ENCODE measurements around the gene YES1. TPM values are rescaled to one million over a fixed set of nuclear protein-coding genes. Genes with fewer than 3 reads are reported as not detected.

The YES1 gene
- total RNA-seq (10 to 100 TPM in 2 of 5 donors, 1 to 10 TPM in 3; 7.4 to 16.3 (median 8.2) TPM), total RNA-seq (16.1 to 324 (median 29.7) reads per million in 29 experiments)
- 10.6 TPM for total RNA-seq (2013)

- POLR2A ChIA-PET: interaction anchor here in 1 of 2 donors (1.0 to 1.4 kb wide), 2 partner anchors 15 to 18 kb away, joined by 4 to 7 read pairs; no protein-coding TSS in a partner anchor
- peak in 25 of 35 experiments; percentile 27 to 81 (median 61) for DNase-seq
- Mint-ChIP-seq H3K9me3 (no peaks in the 10 kb centered on the region), H3K27ac (peak within 1 kb of the TSS; percentile 97 to 98), H3K27me3 (peaks cover 0 to 2% of the 10 kb centered on the region in 2 donors), H3K4me1 (peaks cover 69 to 76% (median 73%) of the 10 kb centered on the region in 3 donors), H3K4me3 (peak within 1 kb of the TSS; percentile 93 to 95 (median 94)), H3K36me3 (no peaks in the 10 kb centered on the region)
- H3K27me3 ChIP-seq (replicated peaks in 1 of 2; ENCODE audit: control insufficient read depth in 2 of 2, extremely low read depth in 1 of 2, insufficient read depth in 2 of 2, low read length in 1 of 2): peaks cover 0 to 4% of the 10 kb centered on the region in 2 experiments
- no peaks in the 10 kb centered on the region for H3K9me3 ChIP-seq
- peak within 1 kb of the TSS; percentile 96 for H3K27ac ChIP-seq (ENCODE audit: low read length)
- under 1% methylated on average over 54 of the region's 59 CpGs for WGBS (ENCODE audit: insufficient coverage)
- peak; percentile 66 to 72 (median 70) for ATAC-seq (replicated peaks in 1 of 4)
- no peaks in the 10 kb centered on the region for H3K36me3 ChIP-seq (ENCODE audit: control insufficient read depth in 2 of 2, extremely low read depth in 1 of 2, insufficient read depth in 1 of 2, low read length in 1 of 2)
- H3K4me1 ChIP-seq (ENCODE audit: control insufficient read depth in 1 of 2, extremely low read depth in 1 of 2, insufficient read depth in 2 of 2, low read length in 2 of 2): peaks cover 44 to 53% of the 10 kb centered on the region in 2 experiments
- CTCF ChIA-PET: interaction anchor here (0.6 to 1.7 kb wide), 3 partner anchors 11 to 69 kb away, joined by 3 to 4 read pairs (median 3); no protein-coding TSS in a partner anchor
- H3K4me3 ChIP-seq (ENCODE audit: control insufficient read depth in 1 of 2, extremely low read depth in 1 of 2, low read length in 1 of 2): peak within 1 kb of the TSS; percentile 91 to 92
Observed at GRCh38 chr18:811892-812375, at the start of gene YES1. YES1 (minus strand) TSS chr18:812242; CDS start chr18:756827, 55,415 bp downstream.

DNA sequence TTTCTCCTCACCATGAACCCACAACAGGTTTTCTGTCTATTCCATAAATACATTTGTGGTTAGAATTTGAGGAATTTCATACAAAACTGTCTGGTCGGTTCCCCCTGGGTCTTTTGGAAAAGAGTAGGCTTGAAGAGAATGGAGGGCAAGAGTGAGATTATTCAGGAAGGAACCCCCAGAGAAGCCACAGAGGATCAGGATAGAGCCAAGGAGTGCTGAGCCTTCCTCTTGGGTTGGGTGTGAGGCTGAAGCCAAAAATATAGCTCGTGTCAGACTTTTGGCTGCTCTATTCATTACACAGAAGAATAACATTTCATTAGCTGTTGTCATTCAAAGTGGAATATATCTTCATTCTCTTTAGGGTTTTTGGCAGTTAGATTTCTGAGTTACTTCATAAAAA lies 45.9 kb upstream of the YES1 start:
- no peaks in the 10 kb centered on the region for H3K4me1 ChIP-seq (ENCODE audit: control insufficient read depth in 1 of 2, extremely low read depth in 1 of 2, insufficient read depth in 2 of 2, low read length in 2 of 2)
- 33% methylated on average over 1 of the region's 2 CpGs for WGBS (ENCODE audit: insufficient coverage)
- peaks cover 9 to 19% of the 10 kb centered on the region in 2 donors for H3K27me3 Mint-ChIP-seq
- no peaks in the 10 kb centered on the region for H3K4me1 Mint-ChIP-seq
- H3K27ac ChIP-seq (ENCODE audit: low read length): no peak overlapping the region
- H3K4me3 ChIP-seq (ENCODE audit: control insufficient read depth in 1 of 2, extremely low read depth in 1 of 2, low read length in 1 of 2): no peak overlapping the region
- H3K9me3 Mint-ChIP-seq: no peaks in the 10 kb centered on the region
- ChIA-PET CTCF (no interaction called here), POLR2A (no interaction called here)
- no peaks in the 10 kb centered on the region for H3K9me3 ChIP-seq
- ATAC-seq (replicated peaks in 1 of 4) (no peak), DNase-seq (no peak)
- H3K27me3 ChIP-seq (replicated peaks in 1 of 2; ENCODE audit: control insufficient read depth in 2 of 2, extremely low read depth in 1 of 2, insufficient read depth in 2 of 2, low read length in 1 of 2): peaks cover 4 to 15% of the 10 kb centered on the region in 2 experiments
- no peaks in the 10 kb centered on the region for H3K36me3 Mint-ChIP-seq
- H3K36me3 ChIP-seq (ENCODE audit: control insufficient read depth in 2 of 2, extremely low read depth in 1 of 2, insufficient read depth in 1 of 2, low read length in 1 of 2): no peaks in the 10 kb centered on the region
- no peak overlapping the region for H3K4me3 Mint-ChIP-seq
- H3K27ac Mint-ChIP-seq: no peak overlapping the region

DNA sequence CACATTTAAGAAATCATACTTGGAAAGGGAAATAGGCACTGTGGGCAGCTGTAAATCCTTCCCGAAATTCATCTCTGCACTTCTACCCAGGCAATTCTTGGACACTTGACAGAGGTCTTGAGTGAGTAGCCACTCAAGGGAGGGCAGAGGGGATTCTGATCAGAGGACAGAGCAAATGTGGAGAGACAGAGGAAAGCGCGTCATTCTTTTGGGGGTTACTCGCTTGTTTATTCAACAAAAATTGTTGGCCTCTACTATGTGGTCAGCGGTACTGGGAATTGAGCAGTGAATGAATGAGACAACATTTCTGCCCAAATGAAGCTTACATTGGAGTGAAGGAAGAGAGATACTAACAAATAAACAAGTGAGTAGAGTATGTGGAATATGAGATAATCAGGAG lies 41.4 kb upstream of the YES1 start:
- no peak overlapping the region for H3K27ac Mint-ChIP-seq
- peaks cover 0 to 24% of the 10 kb centered on the region in 2 experiments for H3K27me3 ChIP-seq (replicated peaks in 1 of 2; ENCODE audit: control insufficient read depth in 2 of 2, extremely low read depth in 1 of 2, insufficient read depth in 2 of 2, low read length in 1 of 2)
- no peaks in the 10 kb centered on the region for H3K36me3 ChIP-seq (ENCODE audit: control insufficient read depth in 2 of 2, extremely low read depth in 1 of 2, insufficient read depth in 1 of 2, low read length in 1 of 2)
- H3K36me3 Mint-ChIP-seq: no peaks in the 10 kb centered on the region
- H3K27me3 Mint-ChIP-seq: peaks cover 12 to 13% of the 10 kb centered on the region in 2 donors
- POLR2A ChIA-PET: no interaction called here
- no peaks in the 10 kb centered on the region for H3K9me3 Mint-ChIP-seq
- ATAC-seq (replicated peaks in 1 of 4): no peak
- no peak overlapping the region for H3K4me3 ChIP-seq (ENCODE audit: control insufficient read depth in 1 of 2, extremely low read depth in 1 of 2, low read length in 1 of 2)
- H3K9me3 ChIP-seq: no peaks in the 10 kb centered on the region
- 91% methylated on average over 4 of the region's 5 CpGs for WGBS (ENCODE audit: insufficient coverage)
- CTCF ChIA-PET: interaction anchor here in 1 of 2 donors (1.0 kb wide), 1 partner anchor 20 kb away, joined by 3 read pairs; no protein-coding TSS in a partner anchor
- H3K27ac ChIP-seq (ENCODE audit: low read length): no peak overlapping the region
- no peak for DNase-seq
- H3K4me1 ChIP-seq (ENCODE audit: control insufficient read depth in 1 of 2, extremely low read depth in 1 of 2, insufficient read depth in 2 of 2, low read length in 2 of 2): no peaks in the 10 kb centered on the region
- no peaks in the 10 kb centered on the region for H3K4me1 Mint-ChIP-seq
- H3K4me3 Mint-ChIP-seq: no peak overlapping the region

GRCh38 chr18:850960-851359 lies 38.9 kb upstream of the YES1 start:
- H3K36me3 ChIP-seq (ENCODE audit: control insufficient read depth in 2 of 2, extremely low read depth in 1 of 2, insufficient read depth in 1 of 2, low read length in 1 of 2): no peaks in the 10 kb centered on the region
- no peaks in the 10 kb centered on the region for H3K9me3 ChIP-seq
- Mint-ChIP-seq H3K9me3 (no peaks in the 10 kb centered on the region), H3K36me3 (no peaks in the 10 kb centered on the region), H3K4me3 (no peak overlapping the region), H3K27me3 (peaks cover 10 to 13% of the 10 kb centered on the region in 2 donors), H3K27ac (no peak overlapping the region), H3K4me1 (no peaks in the 10 kb centered on the region)
- ChIA-PET POLR2A (no interaction called here), CTCF (no interaction called here)
- peaks cover 0 to 18% of the 10 kb centered on the region in 2 experiments for H3K27me3 ChIP-seq (replicated peaks in 1 of 2; ENCODE audit: control insufficient read depth in 2 of 2, extremely low read depth in 1 of 2, insufficient read depth in 2 of 2, low read length in 1 of 2)
- WGBS (ENCODE audit: insufficient coverage): 20% methylated on average over 1 of the region's 4 CpGs
- H3K4me1 ChIP-seq (ENCODE audit: control insufficient read depth in 1 of 2, extremely low read depth in 1 of 2, insufficient read depth in 2 of 2, low read length in 2 of 2): no peaks in the 10 kb centered on the region
- DNase-seq (no peak), ATAC-seq (replicated peaks in 1 of 4) (no peak)
- no peak overlapping the region for H3K4me3 ChIP-seq (ENCODE audit: control insufficient read depth in 1 of 2, extremely low read depth in 1 of 2, low read length in 1 of 2)
- H3K27ac ChIP-seq (ENCODE audit: low read length): no peak overlapping the region

DNA sequence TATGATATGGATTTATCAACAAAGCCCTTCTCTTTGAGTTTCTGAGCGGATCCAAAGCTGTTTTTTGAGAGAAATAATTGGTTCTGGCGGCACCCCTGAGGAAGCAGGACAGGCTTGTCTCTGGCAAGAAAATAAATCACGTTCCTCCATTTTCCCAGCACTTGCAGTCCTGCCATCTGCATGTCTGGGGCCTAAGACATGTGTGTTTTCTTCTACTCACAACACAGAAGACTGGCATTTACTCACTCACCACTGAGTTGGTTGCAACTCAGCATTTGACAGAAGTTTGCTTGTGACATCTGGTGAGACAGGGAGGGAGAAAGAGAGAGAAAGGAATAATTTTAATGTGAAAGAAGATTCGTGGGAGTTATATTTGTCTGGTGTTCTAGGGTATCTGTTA lies 37.0 kb upstream of the YES1 start:
- H3K27me3 ChIP-seq (replicated peaks in 1 of 2; ENCODE audit: control insufficient read depth in 2 of 2, extremely low read depth in 1 of 2, insufficient read depth in 2 of 2, low read length in 1 of 2): peaks cover 0 to 18% of the 10 kb centered on the region in 2 experiments
- ChIA-PET CTCF (no interaction called here), POLR2A (no interaction called here)
- Mint-ChIP-seq H3K27me3 (peaks cover 10% of the 10 kb centered on the region in 2 donors), H3K4me1 (no peaks in the 10 kb centered on the region), H3K4me3 (no peak overlapping the region), H3K36me3 (no peaks in the 10 kb centered on the region), H3K27ac (no peak overlapping the region), H3K9me3 (no peaks in the 10 kb centered on the region)
- DNase-seq (no peak), ATAC-seq (replicated peaks in 1 of 4) (no peak)
- no peaks in the 10 kb centered on the region for H3K4me1 ChIP-seq (ENCODE audit: control insufficient read depth in 1 of 2, extremely low read depth in 1 of 2, insufficient read depth in 2 of 2, low read length in 2 of 2)
- 74% methylated on average over 3 of the region's 4 CpGs for WGBS (ENCODE audit: insufficient coverage)
- H3K4me3 ChIP-seq (ENCODE audit: control insufficient read depth in 1 of 2, extremely low read depth in 1 of 2, low read length in 1 of 2): no peak overlapping the region
- no peaks in the 10 kb centered on the region for H3K9me3 ChIP-seq
- no peaks in the 10 kb centered on the region for H3K36me3 ChIP-seq (ENCODE audit: control insufficient read depth in 2 of 2, extremely low read depth in 1 of 2, insufficient read depth in 1 of 2, low read length in 1 of 2)
- H3K27ac ChIP-seq (ENCODE audit: low read length): no peak overlapping the region

GRCh38 chr18:848062-848861 lies 36.2 kb upstream of the YES1 start:
- CTCF ChIA-PET: no interaction called here
- no peak overlapping the region for H3K27ac Mint-ChIP-seq

More at GRCh38 chr18:848062-848861, 36.2 kb upstream of the YES1 start:
- Mint-ChIP-seq H3K4me1 (no peaks in the 10 kb centered on the region), H3K36me3 (no peaks in the 10 kb centered on the region), H3K4me3 (no peak overlapping the region), H3K9me3 (no peaks in the 10 kb centered on the region), H3K27me3 (peaks cover 2 to 4% of the 10 kb centered on the region in 2 donors)
- POLR2A ChIA-PET: no interaction called here
- WGBS (ENCODE audit: insufficient coverage): 96% methylated on average over 3 of the region's 8 CpGs
- H3K36me3 ChIP-seq (ENCODE audit: control insufficient read depth in 2 of 2, extremely low read depth in 1 of 2, insufficient read depth in 1 of 2, low read length in 1 of 2): no peaks in the 10 kb centered on the region
- no peak for DNase-seq
- H3K27me3 ChIP-seq (replicated peaks in 1 of 2; ENCODE audit: control insufficient read depth in 2 of 2, extremely low read depth in 1 of 2, insufficient read depth in 2 of 2, low read length in 1 of 2): peaks cover 0 to 15% of the 10 kb centered on the region in 2 experiments
- H3K27ac ChIP-seq (ENCODE audit: low read length): no peak overlapping the region
- no peak overlapping the region for H3K4me3 ChIP-seq (ENCODE audit: control insufficient read depth in 1 of 2, extremely low read depth in 1 of 2, low read length in 1 of 2)
- no peak for ATAC-seq (replicated peaks in 1 of 4)
- H3K4me1 ChIP-seq (ENCODE audit: control insufficient read depth in 1 of 2, extremely low read depth in 1 of 2, insufficient read depth in 2 of 2, low read length in 2 of 2): no peaks in the 10 kb centered on the region
- no peaks in the 10 kb centered on the region for H3K9me3 ChIP-seq

Measured in T-cell (primary cell).